MM.1S (cell line): Measurements from ENCODE around the gene ADAMTS3.

Source experiments
- CTCF ChIP-seq: fragments of 300-600 bp; sonication (generic); IDR thresholded peaks from 2 replicates; pipeline ENCODE4 v1.5.1; 2016; ENCODE audit warnings: antibody characterized with exemption, low read length, mixed read lengths
- EZH2 ChIP-seq: fragments of 300-600 bp; sonication (generic); optimal IDR thresholded peaks from 2 replicates; pipeline ENCODE3; 2017; ENCODE audit warnings: low read depth, mild to moderate bottlenecking, antibody characterized with exemption, low read length, mixed read lengths
- EZH2phosphoT487 ChIP-seq: fragments of 300-600 bp; sonication (generic); IDR thresholded peaks from 2 replicates; pipeline ENCODE4 v1.6.1; 2018; ENCODE audit warnings: antibody characterized with exemption, low read length

- no peak for TF ChIP-seq CTCF
- no peak for TF ChIP-seq EZH2
- TF ChIP-seq EZH2phosphoT487: no peak
Measured at GRCh38 chr4:72444092-72444491, 124.9 kb downstream of the ADAMTS3 start.
